ENCODE data around the gene GUCY2D.
"Not testable (repeated sequence)": the region's sequence is repeated elsewhere in the genome, so short reads cannot be mapped to it uniquely, and the experiment has no call there.

GUCY2D gene

GRCh38 chr17:8001976-8002720 lies at the start of gene GUCY2D:
GUCY2D (plus strand) TSS chr17:8002615; CDS start chr17:8003048, 433 bp downstream.
- peak; percentile 18 for DNase-seq (ENCODE audit: low spot score)

- DNase-seq (ENCODE audit: low spot score): not testable (repeated sequence)
Observed at GRCh38 chr17:7953266-7953665, 49.1 kb upstream of the GUCY2D start.

GRCh38 chr17:7955414-7956227 lies 46.8 kb upstream of the GUCY2D start:
- peak; percentile 48 for DNase-seq (ENCODE audit: low spot score)

- peak; percentile 39 for DNase-seq (ENCODE audit: low spot score)
Observed at GRCh38 chr17:7956228-7956965, 46.0 kb upstream of the GUCY2D start.

GRCh38 chr17:7959503-7960253 lies 42.7 kb upstream of the GUCY2D start:
- no peak for DNase-seq (ENCODE audit: low spot score)

GRCh38 chr17:7961421-7961820 lies 41.0 kb upstream of the GUCY2D start:
- no peak for DNase-seq (ENCODE audit: low spot score)

GRCh38 chr17:7967751-7968150 lies 34.7 kb upstream of the GUCY2D start:
- DNase-seq (ENCODE audit: low spot score): no peak

- DNase-seq (ENCODE audit: low spot score): no peak
Observed at GRCh38 chr17:7969433-7969832, 33.0 kb upstream of the GUCY2D start.

- DNase-seq (ENCODE audit: low spot score): no peak
Observed at GRCh38 chr17:7971651-7972050, 30.8 kb upstream of the GUCY2D start.

- DNase-seq (ENCODE audit: low spot score): no peak
Observed at GRCh38 chr17:7972131-7972785, 30.2 kb upstream of the GUCY2D start.

GRCh38 chr17:7974638-7975131 lies 27.7 kb upstream of the GUCY2D start:
- DNase-seq (ENCODE audit: low spot score): no peak

GRCh38 chr17:7977039-7977438 lies 25.4 kb upstream of the GUCY2D start:
- no peak for DNase-seq (ENCODE audit: low spot score)

- no peak for DNase-seq (ENCODE audit: low spot score)
Observed at GRCh38 chr17:7977805-7978204, 24.6 kb upstream of the GUCY2D start.

GRCh38 chr17:7982173-7982572 lies 20.2 kb upstream of the GUCY2D start:
- peak; percentile 71 for DNase-seq (ENCODE audit: low spot score)

- DNase-seq (ENCODE audit: low spot score): peak; percentile 44
Observed at GRCh38 chr17:7982666-7983065, 19.7 kb upstream of the GUCY2D start.

- DNase-seq (ENCODE audit: low spot score): no peak
Observed at GRCh38 chr17:7984904-7985303, 17.5 kb upstream of the GUCY2D start.

- DNase-seq (ENCODE audit: low spot score): peak; percentile 29
Observed at GRCh38 chr17:7987112-7987893, 15.1 kb upstream of the GUCY2D start.

GRCh38 chr17:7988750-7989178 lies 13.7 kb upstream of the GUCY2D start:
- peak; percentile 66 for DNase-seq (ENCODE audit: low spot score)

GRCh38 chr17:7989781-7990655 lies 12.4 kb upstream of the GUCY2D start:
- peak; percentile 89 for DNase-seq (ENCODE audit: low spot score)
